GM19240 (cell line): Measurements from ENCODE around the gene GNA15.
"Not testable (repeated sequence)": the region's sequence is repeated elsewhere in the genome, so short reads cannot be mapped to it uniquely, and the experiment has no call there.

Source experiments
- DNase-seq: peaks from one replicate; pipeline ENCODE4 v3.0.0; 2011; ENCODE audit warnings: low spot score; ENCODE audit not compliant: insufficient read length

Gene GNA15

DNA sequence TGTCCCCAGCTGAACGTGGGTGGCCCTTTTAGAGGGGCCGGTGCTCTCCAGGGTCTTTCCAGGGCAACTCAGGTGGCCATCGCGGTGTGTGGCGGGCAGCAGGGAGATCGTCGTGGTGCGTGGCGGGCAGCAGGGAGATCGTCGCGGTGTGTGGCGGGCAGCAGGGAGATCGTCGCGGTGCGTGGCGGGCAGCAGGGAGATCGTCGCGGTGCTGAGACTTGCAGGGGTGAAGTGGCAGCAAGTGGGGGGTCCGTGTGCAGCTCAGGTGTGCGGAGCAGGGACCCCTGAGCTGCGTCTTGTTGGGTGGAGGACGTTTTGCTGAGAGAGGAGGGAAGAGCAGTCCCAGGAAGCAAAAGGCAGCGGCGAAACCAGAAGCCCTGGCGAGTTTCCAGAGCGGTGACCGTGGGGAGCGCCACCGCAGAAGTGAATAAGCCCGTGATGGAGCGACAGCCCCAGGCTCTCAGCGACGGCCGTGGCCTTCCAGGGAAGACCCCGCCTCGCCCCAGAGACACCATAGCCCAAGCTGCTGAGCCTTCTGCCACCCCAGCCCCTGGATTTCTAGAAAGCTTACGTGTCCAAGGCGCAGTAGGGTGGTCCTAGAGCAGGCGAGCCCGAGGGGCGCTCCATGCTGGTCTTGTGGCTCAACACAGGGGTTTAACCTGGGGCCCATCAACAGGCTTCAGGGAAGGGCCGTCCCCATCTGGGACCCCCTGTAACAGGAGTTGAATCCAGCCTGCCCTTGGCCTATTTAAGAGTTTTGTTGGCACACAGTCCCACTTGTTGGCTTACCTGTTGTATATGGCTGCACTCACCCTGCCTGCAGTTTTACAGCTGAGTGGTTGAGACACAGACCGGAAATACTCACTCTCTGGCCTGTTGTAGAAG lies 55.3 kb downstream of the GNA15 start:
- DNase-seq, result no peak

DNA sequence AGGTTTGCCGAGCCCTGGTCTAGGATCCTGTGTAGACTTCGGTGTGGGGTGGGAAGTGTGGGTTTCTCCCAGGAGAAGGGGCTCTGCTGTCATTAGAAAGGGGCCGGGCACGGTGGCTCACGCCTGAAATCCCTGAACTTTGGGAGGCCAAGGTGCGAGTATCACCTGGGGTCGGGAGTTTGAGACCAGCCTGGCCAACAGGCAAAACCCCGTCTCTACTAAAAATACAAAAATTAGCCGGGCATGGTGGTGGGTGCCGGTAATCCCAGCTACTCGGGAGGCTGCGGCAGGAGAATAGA lies 55.9 kb downstream of the GNA15 start:
- DNase-seq, result not testable (repeated sequence)

GRCh38 chr19:3192228-3192635 lies 56.4 kb downstream of the GNA15 start:
- DNase-seq, result no peak

DNA sequence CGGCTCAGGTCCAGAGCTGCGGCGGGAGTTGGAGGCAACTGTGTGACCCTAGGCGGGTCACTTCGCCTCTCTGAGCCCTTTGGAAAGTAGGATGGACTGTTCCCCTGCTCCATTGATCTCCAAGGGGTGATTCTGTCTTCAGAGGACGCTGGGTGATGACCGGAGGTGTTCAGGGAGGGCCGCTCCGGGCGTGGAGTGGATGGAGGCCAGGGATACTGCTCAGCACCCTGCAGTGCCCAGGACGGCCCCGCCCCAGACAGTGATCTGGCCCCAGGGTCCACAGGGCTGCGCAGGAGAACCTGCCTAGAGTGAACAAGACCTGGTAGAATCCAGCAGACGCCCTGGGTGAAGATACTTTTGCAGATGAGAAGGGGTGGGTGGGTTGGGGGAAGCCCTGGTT lies 56.9 kb downstream of the GNA15 start:
- no peak for DNase-seq

DNA sequence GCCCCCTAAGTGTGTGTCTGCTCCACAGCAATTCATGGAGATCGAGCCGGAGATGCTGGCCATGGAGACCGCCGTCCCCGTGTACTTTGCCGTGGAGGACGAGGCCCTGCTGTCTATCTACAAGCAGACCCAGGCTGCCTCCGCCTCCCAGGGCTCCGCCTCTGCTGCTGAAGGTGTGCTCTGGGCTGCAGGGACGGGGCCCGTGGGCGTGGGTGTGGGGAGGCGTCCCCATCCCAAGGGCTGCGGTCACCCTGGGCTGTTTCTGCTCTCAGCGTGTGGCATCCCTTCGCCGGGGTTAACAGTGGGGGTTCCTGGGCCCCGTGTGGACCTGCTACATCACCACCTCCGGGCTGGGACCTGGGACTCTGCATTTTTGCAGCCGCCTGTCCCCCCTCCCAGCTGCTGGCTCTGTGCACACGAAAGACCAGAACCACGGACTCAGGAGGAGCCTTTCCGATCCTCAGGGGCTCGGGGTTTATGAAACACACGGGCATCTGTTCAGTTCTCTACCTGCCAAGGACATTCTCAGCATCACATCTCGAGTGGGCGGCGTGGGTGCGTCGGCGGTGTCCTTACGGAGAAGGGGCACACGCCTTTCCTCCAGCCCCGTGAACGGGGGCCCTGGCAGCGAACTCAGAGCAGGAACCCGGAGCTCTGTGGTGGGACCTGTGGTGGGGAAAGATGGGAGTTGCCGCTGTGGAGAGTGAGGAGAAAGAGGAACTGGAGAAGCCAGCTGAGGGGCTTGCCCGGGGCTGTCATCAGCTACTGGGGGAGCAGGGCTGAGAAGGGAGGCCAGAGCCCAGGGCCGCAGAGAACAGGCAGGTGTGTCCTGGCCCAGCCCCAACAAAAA lies 57.6 kb downstream of the GNA15 start:
- DNase-seq, result no peak

GRCh38 chr19:3194106-3195087 lies 58.6 kb downstream of the GNA15 start:
- DNase-seq, result no peak

DNA sequence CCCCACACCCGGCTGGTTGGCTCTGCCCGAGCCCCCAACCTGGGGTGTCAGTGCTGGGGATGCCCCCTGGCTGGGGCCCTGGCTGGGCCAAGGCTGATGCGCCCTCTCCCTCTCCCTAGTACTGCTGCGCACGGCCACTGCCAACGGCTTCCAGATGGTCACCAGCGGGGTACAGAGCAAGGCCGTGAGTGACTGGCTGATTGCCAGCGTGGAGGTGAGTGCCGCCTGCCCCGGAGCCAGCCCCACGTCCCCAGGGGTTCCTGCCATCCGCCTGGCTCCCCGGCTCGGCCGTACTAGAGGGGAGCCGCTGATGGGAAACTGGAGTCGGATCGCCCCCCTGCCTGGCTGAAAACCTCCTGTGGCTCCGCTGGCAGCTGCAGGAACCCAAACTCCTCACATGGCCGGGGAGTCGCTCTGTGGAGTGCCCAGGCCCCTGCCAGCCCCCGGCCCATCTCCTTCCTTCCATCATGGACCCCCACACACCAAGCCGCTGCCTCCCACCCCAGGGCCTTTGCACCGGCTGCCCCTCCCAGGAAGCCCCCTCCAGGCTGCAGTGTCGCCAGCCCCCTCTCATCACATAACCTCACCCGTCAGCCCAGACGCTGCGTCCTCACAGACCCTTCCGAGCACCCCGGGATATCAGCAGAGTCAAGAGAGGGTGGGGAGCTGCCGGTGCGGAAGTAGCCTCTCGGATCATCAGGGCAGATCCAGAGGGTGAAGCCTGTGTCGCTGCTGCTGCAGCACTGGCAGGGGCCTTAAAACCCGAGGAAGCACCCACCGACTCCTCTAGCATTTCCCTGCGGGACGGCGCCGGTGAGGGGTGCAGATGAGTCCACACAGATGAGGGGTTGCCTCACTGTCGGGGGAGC lies 60.5 kb downstream of the GNA15 start:
- no peak for DNase-seq

GRCh38 chr19:3196933-3197205 lies 61.0 kb downstream of the GNA15 start:
- DNase-seq, result no peak

DNA sequence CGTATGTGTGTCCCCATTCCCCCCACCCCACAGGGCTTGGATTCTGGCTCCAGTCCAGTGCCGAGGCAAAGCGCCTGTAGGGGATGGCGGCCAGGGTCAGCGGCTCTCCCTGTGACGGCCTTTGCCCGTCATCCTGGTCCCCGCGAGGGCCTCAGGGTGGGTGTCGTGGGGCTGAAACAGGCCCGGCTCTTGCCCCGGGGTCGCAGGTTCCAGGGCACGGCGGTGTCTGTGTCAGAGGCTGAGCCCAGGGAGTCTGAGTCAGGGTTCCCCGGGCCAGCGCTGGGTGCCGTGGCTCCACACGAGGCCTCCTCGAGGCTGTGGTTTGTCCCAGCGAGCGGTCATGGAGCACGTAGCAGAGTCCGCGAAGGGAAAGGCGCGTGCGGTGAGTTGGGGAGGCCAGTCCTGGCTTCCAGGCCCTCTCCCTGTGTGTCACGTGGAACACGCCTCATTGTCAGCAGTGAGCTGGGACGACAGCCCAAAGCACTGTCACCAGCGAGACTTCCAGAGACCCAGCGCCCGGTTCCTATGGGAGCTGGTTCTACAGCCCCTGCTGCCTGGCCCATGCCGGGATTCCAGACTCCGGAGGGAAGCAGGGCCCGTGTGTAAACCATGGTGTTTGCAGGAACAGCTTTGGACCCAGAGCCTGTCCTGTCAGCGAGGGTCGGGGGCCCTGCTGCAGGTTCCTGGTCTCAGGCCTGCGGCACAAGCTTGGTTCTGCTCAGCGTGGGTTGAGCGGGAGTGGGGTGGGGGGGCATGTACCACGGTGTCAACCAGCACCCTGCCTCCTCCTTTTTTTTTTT lies 63.3 kb downstream of the GNA15 start:
- DNase-seq, result no peak

- no peak for DNase-seq
Observed at GRCh38 chr19:3201072-3201700, 65.4 kb downstream of the GNA15 start.

DNA sequence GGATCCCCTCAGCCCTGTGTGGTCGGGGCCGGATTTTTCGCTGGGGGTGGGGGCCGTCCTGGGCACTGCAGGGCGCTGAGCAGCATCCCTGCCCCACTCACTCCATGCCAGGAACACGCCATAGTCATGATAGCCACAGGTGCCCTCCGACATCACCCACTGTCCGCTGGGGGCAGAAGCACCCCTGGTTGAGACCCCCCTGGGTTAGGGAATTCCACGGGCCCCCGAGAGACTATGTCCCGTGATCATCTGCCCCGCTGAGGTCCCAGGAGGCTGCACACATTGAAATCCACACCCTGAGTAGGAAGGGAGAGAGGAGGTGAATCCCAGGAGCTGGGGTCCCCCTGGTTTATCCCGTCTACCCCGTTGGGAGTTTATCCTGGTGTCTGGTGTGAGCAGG lies 66.1 kb downstream of the GNA15 start:
- DNase-seq, result no peak

- no peak for DNase-seq
Observed at GRCh38 chr19:3202346-3202745, 66.5 kb downstream of the GNA15 start.

DNA sequence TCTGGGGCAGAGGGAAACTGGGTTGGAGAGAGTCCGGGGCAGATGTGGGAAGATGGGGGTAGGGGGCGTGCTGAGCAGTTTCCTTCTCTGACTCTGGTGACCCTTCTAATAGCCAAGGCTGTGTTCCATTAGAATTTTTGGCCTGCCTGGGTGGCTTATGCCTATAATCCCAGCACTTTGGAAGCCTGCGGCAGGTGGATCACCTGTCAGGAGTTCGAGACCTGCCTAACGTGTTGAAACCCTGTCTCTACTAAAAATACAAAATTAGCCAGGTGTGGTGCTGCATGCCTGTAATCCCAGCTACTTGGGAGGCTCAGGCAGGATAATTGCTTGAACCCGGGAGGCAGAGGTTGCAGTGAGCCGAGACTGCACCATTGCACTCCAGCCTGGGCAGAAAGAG lies 67.1 kb downstream of the GNA15 start:
- not testable (repeated sequence) for DNase-seq

- no peak for DNase-seq
Observed at GRCh38 chr19:3203805-3204645, 68.2 kb downstream of the GNA15 start.

DNA sequence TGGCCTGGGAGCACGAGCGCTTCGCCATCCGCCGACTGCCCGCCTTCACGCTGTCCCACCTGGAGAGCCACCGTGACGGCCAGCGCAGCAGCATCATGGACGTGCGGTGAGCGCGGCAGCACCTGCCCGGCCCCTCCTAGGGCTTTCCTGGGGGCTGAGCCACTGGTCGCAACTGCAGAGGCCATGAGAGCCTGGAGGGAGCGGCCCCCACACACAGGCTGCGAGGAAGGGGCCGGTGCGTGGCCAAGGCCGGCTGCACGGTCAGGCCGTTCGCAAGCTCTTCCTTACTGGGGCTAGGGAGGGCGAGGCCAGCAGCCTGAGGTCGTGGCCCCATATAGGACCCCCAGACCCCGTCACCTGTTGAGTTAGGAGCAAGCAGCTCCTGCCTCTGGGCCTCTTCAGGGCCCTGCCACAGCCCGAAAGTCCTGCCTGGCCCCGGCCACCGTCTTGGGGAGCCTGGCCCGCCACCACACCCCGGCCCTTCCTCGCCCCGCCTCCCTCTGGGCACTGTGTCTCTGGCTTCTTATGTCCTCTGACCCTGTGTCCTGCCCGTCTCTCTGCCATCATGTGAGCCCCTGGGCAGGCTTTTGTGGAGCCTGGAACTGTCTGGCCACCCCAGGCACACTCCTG lies 68.9 kb downstream of the GNA15 start:
- DNase-seq, result no peak

DNA sequence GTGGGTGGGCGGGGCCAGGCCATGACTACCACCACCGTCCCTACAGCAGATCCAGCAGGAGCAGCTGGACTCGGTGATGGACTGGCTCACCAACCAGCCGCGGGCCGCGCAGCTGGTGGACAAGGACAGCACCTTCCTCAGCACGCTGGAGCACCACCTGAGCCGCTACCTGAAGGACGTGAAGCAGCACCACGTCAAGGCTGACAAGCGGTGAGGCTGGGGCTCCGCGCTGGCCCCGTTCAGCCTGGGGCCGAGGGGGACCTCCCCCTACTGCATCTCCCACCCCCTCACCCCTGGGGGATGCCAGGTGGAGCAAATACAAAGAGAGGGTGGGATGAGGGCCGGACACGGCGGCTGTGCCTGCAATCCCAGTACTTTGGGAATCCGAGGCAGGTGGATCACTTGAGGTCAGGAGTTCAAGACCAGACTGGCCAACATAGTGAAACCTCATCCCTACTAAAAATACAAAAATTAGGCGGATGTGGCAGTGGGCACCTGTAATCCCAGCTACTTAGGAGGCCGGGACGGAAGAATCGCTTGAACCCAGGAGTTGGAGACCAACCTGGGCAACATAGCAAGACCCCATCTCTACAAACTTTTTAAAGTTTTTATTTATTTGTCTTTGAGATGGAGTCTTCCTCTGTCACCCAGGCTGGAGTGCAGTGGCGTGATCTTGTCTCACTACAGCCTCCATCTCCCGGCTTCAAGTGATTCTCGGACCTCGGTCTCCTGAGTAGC lies 70.6 kb downstream of the GNA15 start:
- DNase-seq, result no peak

- no peak for DNase-seq
Observed at GRCh38 chr19:3207461-3208242, 71.8 kb downstream of the GNA15 start.
